Measurements from ENCODE around the gene KCTD5. TPM values are rescaled to one million over a fixed set of nuclear protein-coding genes. Genes with fewer than 3 reads are reported as not detected.

KCTD5 gene
- total and polyA plus RNA-seq, 2 experiments from 2014 or later: 19.7 to 31.8 TPM

GRCh38 chr16:2712546-2712945, 30.2 kb downstream of the KCTD5 start (continued):
- TF ChIP-seq REST (IDR thresholded peaks at IDR 0.05; ENCODE audit: unreplicated experiment) (no peak), ZNF114 (CRISPR knock-in tag; IDR thresholded peaks at IDR 0.05) (no peak), STAT1 (IDR thresholded peaks at IDR 0.05; ENCODE audit: unreplicated experiment) (no peak), EZH2phosphoT487 (IDR thresholded peaks at IDR 0.05; ENCODE audit: unreplicated experiment) (no peak), CTCF (conservative IDR thresholded peaks at IDR 0.05; ENCODE audit: low read depth in 2 of 2) (no peak), ETS1 (IDR thresholded peaks at IDR 0.05) (no peak)

GRCh38 chr16:2713523-2713922, 31.2 kb downstream of the KCTD5 start:
- no peaks in the 10 kb centered on the region for H3K27me3 ChIP-seq (ENCODE audit: insufficient read depth)
- H3K9me3 Mint-ChIP-seq: no peaks in the 10 kb centered on the region

More at GRCh38 chr16:2713523-2713922, 31.2 kb downstream of the KCTD5 start:
- Mint-ChIP-seq H3K36me3 (ENCODE audit: low read depth) (peaks cover under 1% of the 10 kb centered on the region), H3K4me1 (peaks cover 7% of the 10 kb centered on the region; the same call in 2 of the 3 replicates), H3K27ac (no peak overlapping the region), H3K4me3 (no peak overlapping the region; the same call in 2 of the 3 replicates), H3K27me3 (ENCODE audit: insufficient read depth, low read depth, poor library complexity) (peaks cover 20% of the 10 kb centered on the region)
- no peak overlapping the region for H2AFZ ChIP-seq
- H3K36me3 ChIP-seq (ENCODE audit: insufficient read depth): no peaks in the 10 kb centered on the region
- no peaks in the 10 kb centered on the region for H3F3A ChIP-seq (replicated peaks; ENCODE audit: low read depth)
- H3K4me2 ChIP-seq: no peak overlapping the region
- no peaks in the 10 kb centered on the region; the same call in 1 of the 2 replicates for H4K20me1 ChIP-seq (replicated peaks; ENCODE audit: insufficient read depth)
- DNase-seq (ENCODE audit: low spot score) (no peak), ATAC-seq (no peak)
- H3K9me2 ChIP-seq (ENCODE audit: insufficient read depth): no peaks in the 10 kb centered on the region
- no peaks in the 10 kb centered on the region for H3K79me2 ChIP-seq (replicated peaks; ENCODE audit: insufficient read depth)
- H3K27ac ChIP-seq (ENCODE audit: low read depth): no peak overlapping the region
- H3K4me1 ChIP-seq (ENCODE audit: insufficient read depth): no peaks in the 10 kb centered on the region
- no peak overlapping the region for H3K4me3 ChIP-seq
- TF ChIP-seq CTCF (conservative IDR thresholded peaks at IDR 0.05; ENCODE audit: low read depth in 2 of 2): no peak
- no peak for TF ChIP-seq POLR2AphosphoS5 (IDR thresholded peaks at IDR 0.05; ENCODE audit: low read depth)
- no peak for TF ChIP-seq ZNF331 (CRISPR knock-in tag; IDR thresholded peaks at IDR 0.05; ENCODE audit: low read depth)

Data from GM23338 (cell line).